Gastrocnemius medialis (tissue), 4 donors: ENCODE data around the gene CLEC4D.

Source experiments
- POLR2A ChIP-seq, 2 donors: fragments of 450-650 bp; IDR thresholded peaks; one replicate each; pipeline ENCODE4 v1.6.1; 2017; ENCODE audit warnings: antibody characterized with exemption in 2 of 2, mild to moderate bottlenecking in 2 of 2, moderate library complexity in 2 of 2
- TF ChIP-seq, protein P1 (sequence below), 5 experiments: fragments of 450-650 bp in 3 of 5; fragments of 200-600 bp in 2 of 5; sonication (generic) in 2 of 5; IDR thresholded peaks in 4 of 5; conservative IDR thresholded peaks in 1 of 5; 1 replicate in 4 of 5; 2 replicates in 1 of 5; pipeline ENCODE4 v1.5.1; 2016 to 2019; ENCODE audit warnings: antibody characterized with exemption in 5 of 5, mild to moderate bottlenecking in 3 of 5, moderate library complexity in 3 of 5

DNA sequence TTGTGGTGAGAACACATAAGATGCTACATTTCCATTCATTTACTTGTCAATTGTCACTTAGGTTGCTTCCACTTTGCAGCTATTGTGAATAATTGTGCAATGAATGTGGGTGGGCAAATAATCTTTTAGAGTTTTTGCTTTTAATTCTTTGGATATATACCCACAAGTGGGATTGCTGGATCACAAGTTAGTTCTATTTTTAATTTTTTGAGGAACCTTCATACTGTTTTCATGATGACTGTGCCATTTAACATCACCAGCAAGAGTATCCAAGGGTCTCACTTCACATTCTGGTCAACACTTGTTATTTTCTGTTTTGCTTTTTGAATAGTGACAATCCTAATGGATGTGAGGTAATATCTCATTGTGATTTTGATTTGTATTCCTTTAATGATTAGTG, 47.1 kb upstream of the CLEC4D start:
- no peak for TF ChIP-seq POLR2A (IDR thresholded peaks at IDR 0.05)
- TF ChIP-seq, protein P1, sequence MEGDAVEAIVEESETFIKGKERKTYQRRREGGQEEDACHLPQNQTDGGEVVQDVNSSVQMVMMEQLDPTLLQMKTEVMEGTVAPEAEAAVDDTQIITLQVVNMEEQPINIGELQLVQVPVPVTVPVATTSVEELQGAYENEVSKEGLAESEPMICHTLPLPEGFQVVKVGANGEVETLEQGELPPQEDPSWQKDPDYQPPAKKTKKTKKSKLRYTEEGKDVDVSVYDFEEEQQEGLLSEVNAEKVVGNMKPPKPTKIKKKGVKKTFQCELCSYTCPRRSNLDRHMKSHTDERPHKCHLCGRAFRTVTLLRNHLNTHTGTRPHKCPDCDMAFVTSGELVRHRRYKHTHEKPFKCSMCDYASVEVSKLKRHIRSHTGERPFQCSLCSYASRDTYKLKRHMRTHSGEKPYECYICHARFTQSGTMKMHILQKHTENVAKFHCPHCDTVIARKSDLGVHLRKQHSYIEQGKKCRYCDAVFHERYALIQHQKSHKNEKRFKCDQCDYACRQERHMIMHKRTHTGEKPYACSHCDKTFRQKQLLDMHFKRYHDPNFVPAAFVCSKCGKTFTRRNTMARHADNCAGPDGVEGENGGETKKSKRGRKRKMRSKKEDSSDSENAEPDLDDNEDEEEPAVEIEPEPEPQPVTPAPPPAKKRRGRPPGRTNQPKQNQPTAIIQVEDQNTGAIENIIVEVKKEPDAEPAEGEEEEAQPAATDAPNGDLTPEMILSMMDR (IDR thresholded peaks at IDR 0.05 in 4 of 5, conservative IDR thresholded peaks at IDR 0.05 in 1 of 5): no peak
